Measurements from ENCODE around the gene KRT86. TPM values are rescaled to one million over a fixed set of nuclear protein-coding genes. Genes with fewer than 3 reads are reported as not detected.

Gene KRT86
- total RNA-seq, 1 donor from 2014 or later = 0.16 TPM

GRCh38 chr12:52271158-52271557, 3.3 kb upstream of the KRT86 start:
- Mint-ChIP-seq H3K27me3 (ENCODE audit: low read depth) (peaks cover 16% of the 10 kb centered on the region), H3K4me3 (no peak overlapping the region), H3K36me3 (no peaks in the 10 kb centered on the region), H3K27ac (no peak overlapping the region), H3K9me3 (no peaks in the 10 kb centered on the region), H3K4me1 (peaks cover 7% of the 10 kb centered on the region)
- no peak for DNase-seq (ENCODE audit: low spot score in 2 of 2, unreplicated experiment in 2 of 2)
- no peak for TF ChIP-seq CTCF (IDR thresholded peaks at IDR 0.05; ENCODE audit: unreplicated experiment)

GRCh38 chr12:52275686-52276085, 1.2 kb downstream of the KRT86 start:
- peaks cover 12% of the 10 kb centered on the region for H3K27me3 Mint-ChIP-seq (ENCODE audit: low read depth)

GRCh38 chr12:52277486-52278245, 3.2 kb downstream of the KRT86 start:
- no peak for DNase-seq (ENCODE audit: low spot score in 2 of 2, unreplicated experiment in 2 of 2)
- no peak for TF ChIP-seq CTCF (IDR thresholded peaks at IDR 0.05; ENCODE audit: unreplicated experiment)
- peaks cover 38% of the 10 kb centered on the region for H3K4me1 Mint-ChIP-seq
- H3K27ac Mint-ChIP-seq = no peak overlapping the region
- no peaks in the 10 kb centered on the region for H3K9me3 Mint-ChIP-seq
- no peaks in the 10 kb centered on the region for H3K36me3 Mint-ChIP-seq
- no peak overlapping the region for H3K4me3 Mint-ChIP-seq
- H3K27me3 Mint-ChIP-seq (ENCODE audit: low read depth) = peaks cover 7% of the 10 kb centered on the region

More at GRCh38 chr12:52275686-52276085, 1.2 kb downstream of the KRT86 start:
- H3K36me3 Mint-ChIP-seq = no peaks in the 10 kb centered on the region
- H3K4me3 Mint-ChIP-seq = no peak overlapping the region
- H3K4me1 Mint-ChIP-seq = peaks cover 25% of the 10 kb centered on the region
- no peak for DNase-seq (ENCODE audit: low spot score in 2 of 2, unreplicated experiment in 2 of 2)
- H3K27ac Mint-ChIP-seq = no peak overlapping the region
- TF ChIP-seq CTCF (IDR thresholded peaks at IDR 0.05; ENCODE audit: unreplicated experiment) = no peak
- H3K9me3 Mint-ChIP-seq = no peaks in the 10 kb centered on the region

GRCh38 chr12:52278575-52279421, 4.4 kb downstream of the KRT86 start:
- DNase-seq (ENCODE audit: low spot score in 2 of 2, unreplicated experiment in 2 of 2) = peak; percentile 66 to 93
- Mint-ChIP-seq H3K36me3 (no peaks in the 10 kb centered on the region), H3K27ac (peak overlapping the region; percentile 74), H3K4me3 (peak overlapping the region; percentile 67), H3K27me3 (ENCODE audit: low read depth) (peaks cover 5% of the 10 kb centered on the region), H3K9me3 (no peaks in the 10 kb centered on the region), H3K4me1 (peaks cover 41% of the 10 kb centered on the region)
- peak; percentile 91 for TF ChIP-seq CTCF (IDR thresholded peaks at IDR 0.05; ENCODE audit: unreplicated experiment)

- no peaks in the 10 kb centered on the region for H3K36me3 Mint-ChIP-seq
- peak overlapping the region; percentile 33 for H3K4me3 Mint-ChIP-seq
- no peaks in the 10 kb centered on the region for H3K9me3 Mint-ChIP-seq
- peaks cover 5% of the 10 kb centered on the region for H3K27me3 Mint-ChIP-seq (ENCODE audit: low read depth)
- DNase-seq (ENCODE audit: low spot score in 2 of 2, unreplicated experiment in 2 of 2) = no peak
- H3K4me1 Mint-ChIP-seq = peaks cover 48% of the 10 kb centered on the region
- TF ChIP-seq CTCF (IDR thresholded peaks at IDR 0.05; ENCODE audit: unreplicated experiment) = no peak
- H3K27ac Mint-ChIP-seq = peak overlapping the region; percentile 90
Measured at GRCh38 chr12:52279422-52280318, 5.2 kb downstream of the KRT86 start.

All from mesothelial cell of epicardium (in vitro differentiated cells).